Stimulated activated CD8-positive, alpha-beta memory T cell treated with anti-CD3 and anti-CD28 coated beads, Interleukin-2, amount 100 ng/mL, for 48 hours (primary cell): ENCODE data around the gene CASP14.
"Not testable (repeated sequence)": the region's sequence is repeated elsewhere in the genome, so short reads cannot be mapped to it uniquely, and the experiment has no call there.

Source experiments
- DNase-seq, 2 donors: peaks; one replicate each; pipeline ENCODE4 v3.0.0-alpha.2; 2020; ENCODE audit warnings: low read depth in 2 of 2

CASP14 gene

GRCh38 chr19:15048885-15049541 lies at the start of gene CASP14:
CASP14 (plus strand) TSS chr19:15049480; CDS start chr19:15052252, 2,772 bp downstream.
- no peak for DNase-seq

- no peak for DNase-seq
Measured at GRCh38 chr19:15008308-15008707, 41.0 kb upstream of the CASP14 start.

GRCh38 chr19:15010501-15011300 lies 38.6 kb upstream of the CASP14 start:
- DNase-seq = peak in 1 of 2 donors; percentile 0

GRCh38 chr19:15014579-15014978 lies 34.7 kb upstream of the CASP14 start:
- DNase-seq = no peak

- DNase-seq = no peak
Measured at GRCh38 chr19:15015946-15016542, 33.2 kb upstream of the CASP14 start.

- not testable (repeated sequence) for DNase-seq
Measured at GRCh38 chr19:15018836-15019235, 30.4 kb upstream of the CASP14 start.

- DNase-seq = no peak
Measured at GRCh38 chr19:15021286-15022007, 27.8 kb upstream of the CASP14 start.

- DNase-seq = no peak
Measured at GRCh38 chr19:15022752-15023151, 26.5 kb upstream of the CASP14 start.

- no peak for DNase-seq
Measured at GRCh38 chr19:15025217-15025616, 24.1 kb upstream of the CASP14 start.

- no peak for DNase-seq
Measured at GRCh38 chr19:15028490-15028889, 20.8 kb upstream of the CASP14 start.

- no peak for DNase-seq
Measured at GRCh38 chr19:15031675-15032074, 17.6 kb upstream of the CASP14 start.

GRCh38 chr19:15035795-15036311 lies 13.4 kb upstream of the CASP14 start:
- no peak for DNase-seq

- DNase-seq = no peak
Measured at GRCh38 chr19:15037586-15037985, 11.7 kb upstream of the CASP14 start.

GRCh38 chr19:15038294-15038693 lies 11.0 kb upstream of the CASP14 start:
- no peak for DNase-seq

GRCh38 chr19:15042003-15042402 lies 7.3 kb upstream of the CASP14 start:
- DNase-seq = no peak

GRCh38 chr19:15042826-15043225 lies 6.5 kb upstream of the CASP14 start:
- no peak for DNase-seq

- DNase-seq = no peak
Measured at GRCh38 chr19:15045506-15045905, 3.8 kb upstream of the CASP14 start.

GRCh38 chr19:15047680-15048079 lies 1.6 kb upstream of the CASP14 start:
- no peak for DNase-seq

- DNase-seq = no peak
Measured at GRCh38 chr19:15048128-15048527, 1.2 kb upstream of the CASP14 start.

- no peak for DNase-seq
Measured at GRCh38 chr19:15050639-15051038, 1.4 kb downstream of the CASP14 start.

- DNase-seq = no peak
Measured at GRCh38 chr19:15062036-15062435, 12.8 kb downstream of the CASP14 start.

GRCh38 chr19:15070386-15070785 lies 21.1 kb downstream of the CASP14 start:
- not testable (repeated sequence) for DNase-seq
